Measurements from ENCODE around the gene HAPLN3.
"Not testable (repeated sequence)": the region's sequence is repeated elsewhere in the genome, so short reads cannot be mapped to it uniquely, and the experiment has no call there.

GRCh38 chr15:88934449-88934848 lies 39.1 kb upstream of the HAPLN3 start:
- not testable (repeated sequence) for TF ChIP-seq CTCF, POLR2A (IDR thresholded peaks at IDR 0.05)
